ENCODE measurements around the gene GAK.

DNA sequence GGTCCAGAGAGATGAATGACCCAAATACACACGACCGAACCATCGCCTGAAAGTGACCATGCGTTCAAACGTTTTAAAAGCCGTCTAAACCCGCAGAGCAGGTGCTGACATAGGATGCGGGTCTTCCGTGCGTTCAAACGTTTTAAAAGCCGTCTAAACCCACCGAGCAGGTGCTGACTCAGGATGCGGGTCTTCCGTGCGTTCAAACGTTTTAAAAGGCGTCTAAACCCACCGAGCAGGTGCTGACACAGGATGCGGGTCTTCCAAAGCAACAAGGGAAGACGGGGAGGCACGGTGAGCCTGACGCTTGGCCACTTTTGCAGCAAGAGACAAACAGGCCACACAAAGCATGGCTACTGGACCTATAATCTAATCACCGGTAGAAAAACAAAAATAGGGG is 47.2 kb downstream of the GAK start:
- TF ChIP-seq, protein P1, sequence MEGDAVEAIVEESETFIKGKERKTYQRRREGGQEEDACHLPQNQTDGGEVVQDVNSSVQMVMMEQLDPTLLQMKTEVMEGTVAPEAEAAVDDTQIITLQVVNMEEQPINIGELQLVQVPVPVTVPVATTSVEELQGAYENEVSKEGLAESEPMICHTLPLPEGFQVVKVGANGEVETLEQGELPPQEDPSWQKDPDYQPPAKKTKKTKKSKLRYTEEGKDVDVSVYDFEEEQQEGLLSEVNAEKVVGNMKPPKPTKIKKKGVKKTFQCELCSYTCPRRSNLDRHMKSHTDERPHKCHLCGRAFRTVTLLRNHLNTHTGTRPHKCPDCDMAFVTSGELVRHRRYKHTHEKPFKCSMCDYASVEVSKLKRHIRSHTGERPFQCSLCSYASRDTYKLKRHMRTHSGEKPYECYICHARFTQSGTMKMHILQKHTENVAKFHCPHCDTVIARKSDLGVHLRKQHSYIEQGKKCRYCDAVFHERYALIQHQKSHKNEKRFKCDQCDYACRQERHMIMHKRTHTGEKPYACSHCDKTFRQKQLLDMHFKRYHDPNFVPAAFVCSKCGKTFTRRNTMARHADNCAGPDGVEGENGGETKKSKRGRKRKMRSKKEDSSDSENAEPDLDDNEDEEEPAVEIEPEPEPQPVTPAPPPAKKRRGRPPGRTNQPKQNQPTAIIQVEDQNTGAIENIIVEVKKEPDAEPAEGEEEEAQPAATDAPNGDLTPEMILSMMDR (IDR thresholded peaks at IDR 0.05; ENCODE audit: poor library complexity, severe bottlenecking), result no peak
- TF ChIP-seq SMC3 (conservative IDR thresholded peaks at IDR 0.05; ENCODE audit: poor library complexity) (no peak), EZH2 (IDR thresholded peaks at IDR 0.05; ENCODE audit: borderline replicate concordance, insufficient read depth, low read length, poor library complexity, severe bottlenecking) (no peak), TAF1 (IDR thresholded peaks at IDR 0.05; ENCODE audit: low read depth) (no peak), EP300 (conservative IDR thresholded peaks at IDR 0.05; ENCODE audit: poor library complexity, severe bottlenecking) (no peak), MXI1 (conservative IDR thresholded peaks at IDR 0.05; ENCODE audit: poor library complexity, severe bottlenecking) (no peak)
